ENCODE data around the gene PARP6. TPM values are rescaled to one million over a fixed set of nuclear protein-coding genes. Genes with fewer than 3 reads are reported as not detected.

The PARP6 gene, protein sequence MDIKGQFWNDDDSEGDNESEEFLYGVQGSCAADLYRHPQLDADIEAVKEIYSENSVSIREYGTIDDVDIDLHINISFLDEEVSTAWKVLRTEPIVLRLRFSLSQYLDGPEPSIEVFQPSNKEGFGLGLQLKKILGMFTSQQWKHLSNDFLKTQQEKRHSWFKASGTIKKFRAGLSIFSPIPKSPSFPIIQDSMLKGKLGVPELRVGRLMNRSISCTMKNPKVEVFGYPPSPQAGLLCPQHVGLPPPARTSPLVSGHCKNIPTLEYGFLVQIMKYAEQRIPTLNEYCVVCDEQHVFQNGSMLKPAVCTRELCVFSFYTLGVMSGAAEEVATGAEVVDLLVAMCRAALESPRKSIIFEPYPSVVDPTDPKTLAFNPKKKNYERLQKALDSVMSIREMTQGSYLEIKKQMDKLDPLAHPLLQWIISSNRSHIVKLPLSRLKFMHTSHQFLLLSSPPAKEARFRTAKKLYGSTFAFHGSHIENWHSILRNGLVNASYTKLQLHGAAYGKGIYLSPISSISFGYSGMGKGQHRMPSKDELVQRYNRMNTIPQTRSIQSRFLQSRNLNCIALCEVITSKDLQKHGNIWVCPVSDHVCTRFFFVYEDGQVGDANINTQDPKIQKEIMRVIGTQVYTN
- total RNA-seq: 10 to 100 TPM in 4 of 6 experiments, 1 to 10 TPM in 2; 7.9 to 23.0 (median 13.1) TPM
- long read RNA-seq: 0 reads

GRCh38 chr15:72272213-72272996 lies at the start of gene PARP6:
Gene PARP6 (minus strand): TSS chr15:72272554. CDS start chr15:72267477, 5,077 bp downstream.
- Histone ChIP-seq H3K27ac (peak within 1 kb of the TSS; percentile 58 to 65 (median 60)), H3K4me1 (no peaks in the 10 kb centered on the region), H3K9me3 (no peaks in the 10 kb centered on the region), H3K36me3 (no peaks in the 10 kb centered on the region), H3K4me3 (peak within 1 kb of the TSS; percentile 65 to 70 (median 68)), H3K27me3 (no peaks in the 10 kb centered on the region)
- peak; percentile 65 for TF ChIP-seq POLR2A (IDR thresholded peaks at IDR 0.05)
- TF ChIP-seq, protein P1, sequence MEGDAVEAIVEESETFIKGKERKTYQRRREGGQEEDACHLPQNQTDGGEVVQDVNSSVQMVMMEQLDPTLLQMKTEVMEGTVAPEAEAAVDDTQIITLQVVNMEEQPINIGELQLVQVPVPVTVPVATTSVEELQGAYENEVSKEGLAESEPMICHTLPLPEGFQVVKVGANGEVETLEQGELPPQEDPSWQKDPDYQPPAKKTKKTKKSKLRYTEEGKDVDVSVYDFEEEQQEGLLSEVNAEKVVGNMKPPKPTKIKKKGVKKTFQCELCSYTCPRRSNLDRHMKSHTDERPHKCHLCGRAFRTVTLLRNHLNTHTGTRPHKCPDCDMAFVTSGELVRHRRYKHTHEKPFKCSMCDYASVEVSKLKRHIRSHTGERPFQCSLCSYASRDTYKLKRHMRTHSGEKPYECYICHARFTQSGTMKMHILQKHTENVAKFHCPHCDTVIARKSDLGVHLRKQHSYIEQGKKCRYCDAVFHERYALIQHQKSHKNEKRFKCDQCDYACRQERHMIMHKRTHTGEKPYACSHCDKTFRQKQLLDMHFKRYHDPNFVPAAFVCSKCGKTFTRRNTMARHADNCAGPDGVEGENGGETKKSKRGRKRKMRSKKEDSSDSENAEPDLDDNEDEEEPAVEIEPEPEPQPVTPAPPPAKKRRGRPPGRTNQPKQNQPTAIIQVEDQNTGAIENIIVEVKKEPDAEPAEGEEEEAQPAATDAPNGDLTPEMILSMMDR (IDR thresholded peaks at IDR 0.05): peak; percentile 38 to 62 (median 51)
- ATAC-seq (peak; percentile 97 to 98 (median 98)), DNase-seq (peak; percentile 94 to 97 (median 97))
- WGBS (ENCODE audit: insufficient coverage, low coverage, low lambda C conversion rate, missing lambda C conversion rate): 11% methylated on average over 23 of the region's 82 CpGs
- intact Hi-C loops (cut with DNase I): no loop called here

DNA sequence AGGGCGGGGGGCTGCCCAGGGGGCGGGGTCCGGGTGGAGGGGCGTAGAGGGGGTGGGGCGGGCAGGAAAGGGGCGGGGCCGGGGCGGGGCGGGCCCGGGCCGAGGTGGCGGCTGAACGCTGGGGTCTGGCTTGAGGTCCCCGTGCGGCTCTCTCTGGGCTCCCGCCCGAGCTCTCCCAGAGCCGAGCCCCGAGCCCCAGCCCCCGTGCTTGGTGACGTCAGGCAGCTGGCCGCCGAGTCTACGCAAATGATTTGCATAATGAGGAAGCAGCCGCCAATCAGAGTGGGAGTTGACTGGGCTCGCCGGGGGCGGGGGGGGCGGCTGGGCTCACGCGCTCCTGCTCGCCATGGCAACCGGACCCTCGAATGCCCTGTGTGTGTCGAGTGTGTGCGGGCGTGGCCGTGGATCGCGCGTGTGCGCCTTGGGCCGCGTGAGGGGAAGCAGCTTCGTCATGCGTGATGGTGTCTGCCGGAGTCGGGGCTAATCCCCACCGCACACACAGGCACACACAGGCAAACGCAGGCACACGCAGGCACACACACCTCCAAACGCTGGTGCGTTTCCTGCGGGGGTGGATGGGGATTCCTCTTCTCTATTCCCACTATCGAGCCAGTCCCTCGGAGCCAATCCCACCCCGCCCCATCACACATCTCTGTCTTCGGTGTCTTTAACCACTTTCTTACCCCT lies 47.8 kb upstream of the PARP6 start, which contains the start of gene CELF6:
Gene CELF6 (minus strand): TSS at position 173 of the 687 bp plus-strand sequence. CDS start 283 bp downstream, outside the sequence.
- whole genome bisulfite sequencing (ENCODE audit: insufficient coverage, low coverage, low lambda C conversion rate, missing lambda C conversion rate): 9% methylated on average over 19 of the region's 58 CpGs
- ATAC-seq: peak; percentile 54 to 69 (median 66)
- no peak for TF ChIP-seq POLR2A (IDR thresholded peaks at IDR 0.05)
- TF ChIP-seq, protein P1 (IDR thresholded peaks at IDR 0.05): no peak
- no peaks in the 10 kb centered on the region for H3K27me3 ChIP-seq
- H3K27ac ChIP-seq: no peak within 1 kb of the TSS
- peak within 1 kb of the TSS; percentile 31 to 43 (median 43) for H3K4me3 ChIP-seq
- intact Hi-C loops (cut with DNase I): loop anchor here in 1 of 2 donors (10.0 kb wide), 1 partner anchor 355 kb away; no protein-coding TSS in a partner anchor
- H3K9me3 ChIP-seq: no peaks in the 10 kb centered on the region
- H3K36me3 ChIP-seq: no peaks in the 10 kb centered on the region
- peaks cover 0 to 10% (median 0%) of the 10 kb centered on the region in 4 donors for H3K4me1 ChIP-seq
- peak; percentile 61 to 77 (median 76) for DNase-seq

GRCh38 chr15:72319360-72319984 lies 47.1 kb upstream of the PARP6 start:
- peak; percentile 80 to 94 (median 83) for ATAC-seq
- Histone ChIP-seq H3K27ac (no peak overlapping the region), H3K9me3 (no peaks in the 10 kb centered on the region), H3K36me3 (no peaks in the 10 kb centered on the region), H3K4me3 (peak overlapping the region; percentile 31 to 43 (median 43)), H3K27me3 (no peaks in the 10 kb centered on the region), H3K4me1 (peaks cover 0 to 10% (median 0%) of the 10 kb centered on the region in 4 donors)
- DNase-seq: peak; percentile 58 to 69 (median 66)
- no CpG with 5 or more reads among the region's 48 CpGs for WGBS (ENCODE audit: insufficient coverage, low coverage, low lambda C conversion rate, missing lambda C conversion rate)
- intact Hi-C loops (cut with DNase I): loop anchor here in 1 of 2 donors (10.0 kb wide), 1 partner anchor 355 kb away; no protein-coding TSS in a partner anchor
- TF ChIP-seq POLR2A (IDR thresholded peaks at IDR 0.05): no peak
- TF ChIP-seq, protein P1 (IDR thresholded peaks at IDR 0.05): no peak

Data from right lobe of liver (tissue), 6 donors.